K562 (cell line): ENCODE results near the gene HNRNPF. TPM values are rescaled to one million over a fixed set of nuclear protein-coding genes. Genes with fewer than 3 reads are reported as not detected.
A peak's percentile ranks its signal among the peaks of the same experiment; 100 is the strongest.

ENCODE experiments used
- BRD4 ChIP-seq: fragments of 200-600 bp; sonication (generic); IDR thresholded peaks from 2 replicates; pipeline ENCODE4 v1.6.1; 2017; ENCODE audit warnings: inconsistent platforms
- CREB1 ChIP-seq, 2 experiments: sonication (generic) in 1 of 2; formaldehyde crosslinking in 1 of 2; IDR thresholded peaks; 2 replicates each; pipeline versions ENCODE4 v1.6.1 to v1.8.0; 2012 to 2022; ENCODE audit warnings: inconsistent platforms in 1 of 2, mild to moderate bottlenecking in 1 of 2, missing genetic modification reagents in 1 of 2, moderate library complexity in 1 of 2
- HES1 ChIP-seq: fragments of 450-650 bp; IDR thresholded peaks from 2 replicates; pipeline ENCODE4 v1.6.1; 2016; ENCODE audit warnings: low read depth, mild to moderate bottlenecking, moderate library complexity
- HIVEP1 ChIP-seq: fragments of 250-450 bp; sonication (Bioruptor Pico); IDR thresholded peaks from 2 replicates; pipeline ENCODE4 v1.4.0; 2020; ENCODE audit warnings: mild to moderate bottlenecking
- ILF3 ChIP-seq: fragments of 450-650 bp; IDR thresholded peaks from 2 replicates; pipeline ENCODE4 v1.6.1; 2018; ENCODE audit warnings: antibody characterized with exemption, mild to moderate bottlenecking, moderate library complexity, borderline replicate concordance
- KDM1A ChIP-seq, 2 experiments: fragments of 450-650 bp; IDR thresholded peaks; 2 replicates each; pipeline ENCODE4 v1.6.1; 2016; ENCODE audit warnings: mild to moderate bottlenecking in 2 of 2
- NFXL1 ChIP-seq: fragments of 450-650 bp; formaldehyde crosslinking; IDR thresholded peaks from 2 replicates; pipeline ENCODE4 v1.4.0; 2021; ENCODE audit warnings: mild to moderate bottlenecking
- POLR2G ChIP-seq: fragments of 200-400 bp; formaldehyde crosslinking; IDR thresholded peaks from 2 replicates; pipeline ENCODE4 v1.6.1; 2017; ENCODE audit warnings: low read depth, mild to moderate bottlenecking, antibody characterized with exemption, low read length, moderate library complexity
- RFX5 ChIP-seq: IDR thresholded peaks from 2 replicates; pipeline ENCODE4 v1.6.1; 2011; ENCODE audit warnings: low read depth, mild to moderate bottlenecking, improper control_type of control experiment, low read length
- SP1 ChIP-seq: sonication (generic); formaldehyde crosslinking; IDR thresholded peaks from 2 replicates; pipeline ENCODE4 v1.8.1; 2022; ENCODE audit warnings: mild to moderate bottlenecking, missing genetic modification reagents
- SRSF1 ChIP-seq: fragments of 200-400 bp; formaldehyde crosslinking; IDR thresholded peaks from 2 replicates; pipeline ENCODE4 v1.6.1; 2017; ENCODE audit warnings: mild to moderate bottlenecking, low read depth, low read length, moderate library complexity
- TFAM ChIP-seq: fragments of 250-450 bp; sonication (Bioruptor Pico); conservative IDR thresholded peaks from 2 replicates; pipeline ENCODE4 v1.5.0; 2021; ENCODE audit warnings: mild to moderate bottlenecking, moderate library complexity
- THRAP3 ChIP-seq: fragments of 450-650 bp; IDR thresholded peaks from 2 replicates; pipeline ENCODE4 v1.6.1; 2016; ENCODE audit warnings: mild to moderate bottlenecking, inconsistent platforms, borderline replicate concordance
- ZKSCAN3 ChIP-seq: fragments of 250-450 bp; sonication (Bioruptor Pico); IDR thresholded peaks from 2 replicates; pipeline ENCODE4 v1.4.0; 2020
- ZKSCAN8 ChIP-seq: fragments of 200-800 bp; sonication (Bioruptor generic); IDR thresholded peaks from 2 replicates; pipeline ENCODE4 v1.6.1; 2016; ENCODE audit warnings: missing genetic modification characterization, missing compliant biosample characterization
- ZNF124 ChIP-seq: sonication (generic); formaldehyde crosslinking; IDR thresholded peaks from 2 replicates; pipeline ENCODE4 v1.8.1; 2022; ENCODE audit warnings: missing genetic modification reagents
- ZNF23 ChIP-seq: fragments of 250-450 bp; sonication (Bioruptor Pico); IDR thresholded peaks from 2 replicates; pipeline ENCODE4 v1.4.0; 2020; ENCODE audit warnings: mild to moderate bottlenecking
- ZNF445 ChIP-seq: fragments of 250-450 bp; sonication (Bioruptor Pico); IDR thresholded peaks from 2 replicates; pipeline ENCODE4 v1.4.0; 2020; ENCODE audit warnings: low read depth, mild to moderate bottlenecking, moderate library complexity
- ZNF551 ChIP-seq: fragments of 250-450 bp; sonication (Bioruptor Pico); IDR thresholded peaks from 2 replicates; pipeline ENCODE4 v1.5.0; 2021; ENCODE audit warnings: mild to moderate bottlenecking, moderate library complexity
- polyA plus RNA-seq, 8 experiments: library from polyadenylated mRNA; depleted of rRNA in 4 of 8; stranded (reverse) in 5 of 8; unstranded in 3 of 8; fragments of >200 nt; fragmentation: Nextera tagmentation in 2 of 8; fragmentation: Illumina TruSeq in 1 of 8; extraction: Ambion mirVana in 2 of 8; extraction: Trizol in 1 of 8; gene quantifications; 2 replicates each; pipeline versions ENCODE4 v1.2.1 to v1.2.3, GENCODE V29; 2011 to 2014; ENCODE audit warnings: inconsistent platforms in 1 of 8, missing spikeins in 1 of 8
- total RNA-seq, 7 experiments: library from RNA; depleted of rRNA in 6 of 7; stranded (reverse); fragments of >200 nt in 6 of 7; fragmentation: Illumina TruSeq in 2 of 7; extraction: Trizol in 2 of 7; gene quantifications; 2 replicates each; pipeline versions ENCODE4 v1.2.1 to v1.2.3, GENCODE V29; 2011 to 2021; ENCODE audit warnings: low replicate concordance in 1 of 7
- TF ChIP-seq, protein P1 (sequence below): fragments of 450-650 bp; IDR thresholded peaks from one replicate; pipeline ENCODE4 v1.6.1; 2018; ENCODE audit warnings: mild to moderate bottlenecking, moderate library complexity; ENCODE audit not compliant: partially characterized antibody
- TF ChIP-seq, protein P2 (sequence below): fragments of 250-450 bp; sonication (Bioruptor Pico); IDR thresholded peaks from 2 replicates; pipeline ENCODE4 v1.4.0; 2020; ENCODE audit warnings: mild to moderate bottlenecking, moderate library complexity, borderline replicate concordance
- TF ChIP-seq, protein P3 (sequence below): sonication (generic); formaldehyde crosslinking; IDR thresholded peaks from 2 replicates; pipeline ENCODE4 v1.4.0; 2020; ENCODE audit warnings: mild to moderate bottlenecking, missing genetic modification reagents

HNRNPF gene
- total and polyA plus RNA-seq, 9 of the 15 experiments (the other 6 are each of a cell fraction or from before 2014, with no cell fraction given) = 192 to 489 (median 416) TPM

DNA sequence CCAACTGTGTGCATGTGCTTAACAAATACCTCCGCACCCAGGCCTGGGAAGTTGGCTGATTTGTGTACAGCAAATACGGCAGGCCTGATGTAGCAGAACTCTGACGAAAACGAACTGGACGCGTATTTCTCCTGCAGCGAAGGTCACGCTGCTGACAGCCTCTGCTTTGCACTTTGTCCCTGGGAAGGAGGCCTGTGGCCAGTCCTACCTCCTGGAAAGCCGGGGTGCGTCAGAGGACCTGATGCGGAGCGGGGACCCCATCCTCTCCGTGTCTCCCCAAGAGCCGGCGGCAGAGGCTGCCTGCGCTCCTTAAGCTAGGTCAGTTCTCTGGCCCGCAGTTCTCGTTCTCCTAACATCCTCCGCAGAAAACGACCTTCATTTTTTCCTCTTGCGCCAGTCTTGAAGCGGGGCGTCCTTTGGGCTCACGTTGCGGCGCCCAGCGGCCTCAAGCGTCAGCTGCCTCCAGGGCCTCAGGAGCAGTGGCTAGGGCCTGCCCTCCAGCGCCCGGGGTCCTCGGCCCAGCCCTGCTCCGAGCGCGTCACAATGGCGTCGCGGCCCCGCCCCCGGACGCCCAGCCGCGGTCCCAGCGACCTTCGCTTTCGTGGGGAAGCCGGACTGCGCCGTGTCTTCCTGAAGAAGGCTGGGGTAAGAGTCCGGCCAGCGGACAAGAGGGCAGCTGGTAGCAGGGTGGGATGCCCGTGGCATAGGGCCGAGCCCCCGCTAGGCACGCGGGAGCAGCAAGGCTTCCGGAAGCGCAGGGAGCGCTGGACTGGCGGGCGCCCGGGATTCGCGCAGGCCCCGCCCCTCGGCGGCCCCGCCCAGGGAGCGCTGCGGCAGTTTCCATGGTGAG is 27.5 kb upstream of the HNRNPF start, which contains the start of gene ZNF487 (continued):
- TF ChIP-seq POLR2G (peak; percentile 100), HES1 (no peak), BRD4 (peak; percentile 80), NFXL1 (CRISPR knock-in tag) (no peak), RFX5 (peak; percentile 46; the same call in 1 of the 2 replicates), ZNF124 (CRISPR knock-in tag) (no peak), ZNF551 (no peak), ZNF445 (no peak), KDM1A (IDR thresholded peaks at IDR 0.05) (no peak), THRAP3 (no peak), TFAM (CRISPR knock-in tag) (no peak), ZNF23 (CRISPR knock-in tag) (no peak), HIVEP1 (CRISPR knock-in tag) (peak; percentile 36; the same call in 1 of the 2 replicates), SP1 (CRISPR knock-in tag) (peak; percentile 98), CREB1 (IDR thresholded peaks at IDR 0.05) (peak; percentile 94), CREB1 (CRISPR knock-in tag; IDR thresholded peaks at IDR 0.05) (peak; percentile 96), SRSF1 (no peak), ILF3 (no peak), ZKSCAN3 (CRISPR knock-in tag) (no peak), ZKSCAN8 (CRISPR knock-in tag) (no peak)
- TF ChIP-seq, protein P1, sequence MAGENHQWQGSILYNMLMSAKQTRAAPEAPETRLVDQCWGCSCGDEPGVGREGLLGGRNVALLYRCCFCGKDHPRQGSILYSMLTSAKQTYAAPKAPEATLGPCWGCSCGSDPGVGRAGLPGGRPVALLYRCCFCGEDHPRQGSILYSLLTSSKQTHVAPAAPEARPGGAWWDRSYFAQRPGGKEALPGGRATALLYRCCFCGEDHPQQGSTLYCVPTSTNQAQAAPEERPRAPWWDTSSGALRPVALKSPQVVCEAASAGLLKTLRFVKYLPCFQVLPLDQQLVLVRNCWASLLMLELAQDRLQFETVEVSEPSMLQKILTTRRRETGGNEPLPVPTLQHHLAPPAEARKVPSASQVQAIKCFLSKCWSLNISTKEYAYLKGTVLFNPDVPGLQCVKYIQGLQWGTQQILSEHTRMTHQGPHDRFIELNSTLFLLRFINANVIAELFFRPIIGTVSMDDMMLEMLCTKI = no peak
- TF ChIP-seq, protein P2, sequence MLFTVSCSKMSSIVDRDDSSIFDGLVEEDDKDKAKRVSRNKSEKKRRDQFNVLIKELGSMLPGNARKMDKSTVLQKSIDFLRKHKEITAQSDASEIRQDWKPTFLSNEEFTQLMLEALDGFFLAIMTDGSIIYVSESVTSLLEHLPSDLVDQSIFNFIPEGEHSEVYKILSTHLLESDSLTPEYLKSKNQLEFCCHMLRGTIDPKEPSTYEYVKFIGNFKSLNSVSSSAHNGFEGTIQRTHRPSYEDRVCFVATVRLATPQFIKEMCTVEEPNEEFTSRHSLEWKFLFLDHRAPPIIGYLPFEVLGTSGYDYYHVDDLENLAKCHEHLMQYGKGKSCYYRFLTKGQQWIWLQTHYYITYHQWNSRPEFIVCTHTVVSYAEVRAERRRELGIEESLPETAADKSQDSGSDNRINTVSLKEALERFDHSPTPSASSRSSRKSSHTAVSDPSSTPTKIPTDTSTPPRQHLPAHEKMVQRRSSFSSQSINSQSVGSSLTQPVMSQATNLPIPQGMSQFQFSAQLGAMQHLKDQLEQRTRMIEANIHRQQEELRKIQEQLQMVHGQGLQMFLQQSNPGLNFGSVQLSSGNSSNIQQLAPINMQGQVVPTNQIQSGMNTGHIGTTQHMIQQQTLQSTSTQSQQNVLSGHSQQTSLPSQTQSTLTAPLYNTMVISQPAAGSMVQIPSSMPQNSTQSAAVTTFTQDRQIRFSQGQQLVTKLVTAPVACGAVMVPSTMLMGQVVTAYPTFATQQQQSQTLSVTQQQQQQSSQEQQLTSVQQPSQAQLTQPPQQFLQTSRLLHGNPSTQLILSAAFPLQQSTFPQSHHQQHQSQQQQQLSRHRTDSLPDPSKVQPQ = no peak
- TF ChIP-seq, protein P3, sequence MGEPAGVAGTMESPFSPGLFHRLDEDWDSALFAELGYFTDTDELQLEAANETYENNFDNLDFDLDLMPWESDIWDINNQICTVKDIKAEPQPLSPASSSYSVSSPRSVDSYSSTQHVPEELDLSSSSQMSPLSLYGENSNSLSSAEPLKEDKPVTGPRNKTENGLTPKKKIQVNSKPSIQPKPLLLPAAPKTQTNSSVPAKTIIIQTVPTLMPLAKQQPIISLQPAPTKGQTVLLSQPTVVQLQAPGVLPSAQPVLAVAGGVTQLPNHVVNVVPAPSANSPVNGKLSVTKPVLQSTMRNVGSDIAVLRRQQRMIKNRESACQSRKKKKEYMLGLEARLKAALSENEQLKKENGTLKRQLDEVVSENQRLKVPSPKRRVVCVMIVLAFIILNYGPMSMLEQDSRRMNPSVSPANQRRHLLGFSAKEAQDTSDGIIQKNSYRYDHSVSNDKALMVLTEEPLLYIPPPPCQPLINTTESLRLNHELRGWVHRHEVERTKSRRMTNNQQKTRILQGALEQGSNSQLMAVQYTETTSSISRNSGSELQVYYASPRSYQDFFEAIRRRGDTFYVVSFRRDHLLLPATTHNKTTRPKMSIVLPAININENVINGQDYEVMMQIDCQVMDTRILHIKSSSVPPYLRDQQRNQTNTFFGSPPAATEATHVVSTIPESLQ (CRISPR knock-in tag) = peak; percentile 59; the same call in 1 of the 2 replicates
